ENCODE data around the gene KRT36.

Gene KRT36

DNA sequence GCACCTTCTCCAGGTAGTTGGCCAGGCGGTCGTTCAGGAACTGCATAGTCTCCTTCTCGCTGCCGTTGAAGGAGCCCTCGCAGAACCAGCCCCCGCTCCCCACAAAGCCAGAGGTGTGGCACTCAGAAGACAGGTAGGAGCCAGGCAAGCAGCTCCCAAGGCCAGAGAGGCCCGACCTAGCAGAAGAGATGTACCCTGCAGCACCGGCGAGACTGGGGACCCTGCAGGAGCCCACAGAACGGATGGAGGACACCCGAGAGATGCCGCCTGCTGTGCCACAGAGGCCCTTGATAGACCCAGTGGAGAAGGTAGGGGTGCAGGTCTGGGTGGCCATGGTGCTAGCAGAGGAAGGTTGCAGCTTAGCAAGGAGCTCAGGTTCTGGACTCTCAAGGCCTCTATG lies at the start of gene KRT36:
Gene KRT36 (minus strand): TSS at position 380 of the 400 bp plus-strand sequence. CDS start 46 bp downstream, at position 334.
- Histone ChIP-seq H3K27me3 (replicated peaks; ENCODE audit: insufficient read depth, low read length) (no peaks in the 10 kb centered on the region), H3K9me3 (replicated peaks; ENCODE audit: insufficient read depth, low read length) (no peaks in the 10 kb centered on the region), H3K27ac (ENCODE audit: low read length) (no peak within 1 kb of the TSS), H3K4me2 (ENCODE audit: low read depth, low read length) (no peak within 1 kb of the TSS), H3K79me2 (ENCODE audit: low read length) (no peaks in the 10 kb centered on the region), H3K4me1 (ENCODE audit: low read length) (no peaks in the 10 kb centered on the region), H3K36me3 (replicated peaks; ENCODE audit: insufficient read depth, low read length) (no peaks in the 10 kb centered on the region), H4K20me1 (ENCODE audit: insufficient read depth, low read length) (no peaks in the 10 kb centered on the region), H3K9ac (ENCODE audit: low read length) (no peak within 1 kb of the TSS), H3F3A (ENCODE audit: insufficient read depth, low read length) (no peaks in the 10 kb centered on the region), H3K9me2 (replicated peaks; ENCODE audit: insufficient read depth, low read length) (no peaks in the 10 kb centered on the region), H2AFZ (ENCODE audit: low read length) (no peak within 1 kb of the TSS), H3K4me3 (ENCODE audit: low read length) (no peak within 1 kb of the TSS)
- no peak for TF ChIP-seq EZH2 (optimal IDR thresholded peaks at IDR 0.05; ENCODE audit: low read depth, low read length)
- TF ChIP-seq, protein P1, sequence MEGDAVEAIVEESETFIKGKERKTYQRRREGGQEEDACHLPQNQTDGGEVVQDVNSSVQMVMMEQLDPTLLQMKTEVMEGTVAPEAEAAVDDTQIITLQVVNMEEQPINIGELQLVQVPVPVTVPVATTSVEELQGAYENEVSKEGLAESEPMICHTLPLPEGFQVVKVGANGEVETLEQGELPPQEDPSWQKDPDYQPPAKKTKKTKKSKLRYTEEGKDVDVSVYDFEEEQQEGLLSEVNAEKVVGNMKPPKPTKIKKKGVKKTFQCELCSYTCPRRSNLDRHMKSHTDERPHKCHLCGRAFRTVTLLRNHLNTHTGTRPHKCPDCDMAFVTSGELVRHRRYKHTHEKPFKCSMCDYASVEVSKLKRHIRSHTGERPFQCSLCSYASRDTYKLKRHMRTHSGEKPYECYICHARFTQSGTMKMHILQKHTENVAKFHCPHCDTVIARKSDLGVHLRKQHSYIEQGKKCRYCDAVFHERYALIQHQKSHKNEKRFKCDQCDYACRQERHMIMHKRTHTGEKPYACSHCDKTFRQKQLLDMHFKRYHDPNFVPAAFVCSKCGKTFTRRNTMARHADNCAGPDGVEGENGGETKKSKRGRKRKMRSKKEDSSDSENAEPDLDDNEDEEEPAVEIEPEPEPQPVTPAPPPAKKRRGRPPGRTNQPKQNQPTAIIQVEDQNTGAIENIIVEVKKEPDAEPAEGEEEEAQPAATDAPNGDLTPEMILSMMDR (IDR thresholded peaks at IDR 0.05; ENCODE audit: low read length), result no peak
- no peak for TF ChIP-seq EZH2phosphoT487 (IDR thresholded peaks at IDR 0.05; ENCODE audit: low read length)
- DNase-seq, result no peak

DNA sequence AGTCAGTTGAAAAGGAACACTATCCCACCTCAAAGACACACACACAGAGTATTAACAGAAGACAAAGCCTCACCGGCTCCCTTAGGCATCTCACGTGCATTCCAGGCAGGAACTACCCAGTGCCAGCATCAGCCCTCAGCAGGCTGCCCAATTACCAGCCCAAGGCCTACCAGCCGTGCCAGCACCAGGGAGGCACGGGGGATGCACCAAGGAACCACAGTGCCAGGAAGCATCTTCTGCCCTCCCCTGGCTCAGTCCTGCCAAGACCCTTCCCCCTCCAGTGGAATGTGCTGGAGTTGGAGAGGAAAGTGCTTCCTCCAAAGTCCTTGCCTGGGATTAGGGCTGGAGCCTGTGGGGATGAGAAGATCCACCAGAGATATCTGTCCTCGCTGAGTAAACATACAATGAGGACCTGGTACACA lies 49.4 kb upstream of the KRT36 start:
- no peaks in the 10 kb centered on the region for H3K4me1 ChIP-seq (ENCODE audit: low read length)
- H3K27ac ChIP-seq (ENCODE audit: low read length), result no peak overlapping the region
- H3K79me2 ChIP-seq (ENCODE audit: low read length), result no peaks in the 10 kb centered on the region
- TF ChIP-seq EZH2phosphoT487 (IDR thresholded peaks at IDR 0.05; ENCODE audit: low read length), result no peak
- TF ChIP-seq, protein P1 (IDR thresholded peaks at IDR 0.05; ENCODE audit: low read length), result no peak
- TF ChIP-seq EZH2 (optimal IDR thresholded peaks at IDR 0.05; ENCODE audit: low read depth, low read length), result no peak
- H3K4me2 ChIP-seq (ENCODE audit: low read depth, low read length), result no peak overlapping the region
- H3K4me3 ChIP-seq (ENCODE audit: low read length), result no peak overlapping the region
- H2AFZ ChIP-seq (ENCODE audit: low read length), result no peak overlapping the region
- H3K9me3 ChIP-seq (replicated peaks; ENCODE audit: insufficient read depth, low read length), result no peaks in the 10 kb centered on the region
- DNase-seq, result no peak
- H3K9ac ChIP-seq (ENCODE audit: low read length), result no peak overlapping the region
- no peaks in the 10 kb centered on the region for H4K20me1 ChIP-seq (ENCODE audit: insufficient read depth, low read length)
- H3F3A ChIP-seq (ENCODE audit: insufficient read depth, low read length), result no peaks in the 10 kb centered on the region
- no peaks in the 10 kb centered on the region for H3K36me3 ChIP-seq (replicated peaks; ENCODE audit: insufficient read depth, low read length)
- no peaks in the 10 kb centered on the region for H3K27me3 ChIP-seq (replicated peaks; ENCODE audit: insufficient read depth, low read length)
- H3K9me2 ChIP-seq (replicated peaks; ENCODE audit: insufficient read depth, low read length), result no peaks in the 10 kb centered on the region

DNA sequence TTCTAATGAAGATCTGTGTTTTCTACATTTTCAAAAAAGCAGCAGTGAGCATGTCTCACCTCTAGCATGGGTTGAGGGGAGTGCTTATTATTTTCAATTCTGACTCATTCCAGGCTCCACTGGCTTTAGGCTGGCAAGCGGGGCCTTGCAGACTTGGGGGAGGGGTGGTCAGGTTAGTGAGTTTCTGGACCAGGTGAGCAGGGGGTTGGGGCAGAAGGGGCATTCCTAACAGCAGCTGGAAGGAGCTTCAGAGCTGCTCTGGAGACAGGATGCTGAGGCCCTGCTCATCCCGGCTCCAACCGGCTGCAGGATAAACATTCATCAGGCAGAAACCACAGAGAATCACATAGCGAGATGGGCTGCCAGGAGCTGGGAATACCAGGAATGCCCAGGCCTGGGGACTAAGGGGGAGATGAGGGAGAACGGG lies 48.9 kb upstream of the KRT36 start:
- H3K27me3 ChIP-seq (replicated peaks; ENCODE audit: insufficient read depth, low read length), result no peaks in the 10 kb centered on the region
- no peaks in the 10 kb centered on the region for H4K20me1 ChIP-seq (ENCODE audit: insufficient read depth, low read length)
- no peak overlapping the region for H3K4me2 ChIP-seq (ENCODE audit: low read depth, low read length)
- no peaks in the 10 kb centered on the region for H3F3A ChIP-seq (ENCODE audit: insufficient read depth, low read length)
- H3K4me3 ChIP-seq (ENCODE audit: low read length), result no peak overlapping the region
- no peaks in the 10 kb centered on the region for H3K9me3 ChIP-seq (replicated peaks; ENCODE audit: insufficient read depth, low read length)
- H3K27ac ChIP-seq (ENCODE audit: low read length), result no peak overlapping the region
- TF ChIP-seq EZH2phosphoT487 (IDR thresholded peaks at IDR 0.05; ENCODE audit: low read length), result no peak
- no peak for TF ChIP-seq EZH2 (optimal IDR thresholded peaks at IDR 0.05; ENCODE audit: low read depth, low read length)
- TF ChIP-seq, protein P1 (IDR thresholded peaks at IDR 0.05; ENCODE audit: low read length), result no peak
- H2AFZ ChIP-seq (ENCODE audit: low read length), result no peak overlapping the region
- DNase-seq, result no peak
- H3K9me2 ChIP-seq (replicated peaks; ENCODE audit: insufficient read depth, low read length), result no peaks in the 10 kb centered on the region
- no peaks in the 10 kb centered on the region for H3K79me2 ChIP-seq (ENCODE audit: low read length)
- H3K36me3 ChIP-seq (replicated peaks; ENCODE audit: insufficient read depth, low read length), result no peaks in the 10 kb centered on the region
- no peak overlapping the region for H3K9ac ChIP-seq (ENCODE audit: low read length)
- H3K4me1 ChIP-seq (ENCODE audit: low read length), result no peaks in the 10 kb centered on the region
